Aortic smooth muscle cell (primary cell): Measurements from ENCODE around the gene RNF19B. TPM values are rescaled to one million over a fixed set of nuclear protein-coding genes. Genes with fewer than 3 reads are reported as not detected.

Experiments used
- total RNA-seq: library from RNA; depleted of rRNA; stranded (reverse); fragments of >200 nt; gene quantifications from 2 replicates; pipeline ENCODE4 v1.2.3, GENCODE V29; 2014

Gene RNF19B, protein sequence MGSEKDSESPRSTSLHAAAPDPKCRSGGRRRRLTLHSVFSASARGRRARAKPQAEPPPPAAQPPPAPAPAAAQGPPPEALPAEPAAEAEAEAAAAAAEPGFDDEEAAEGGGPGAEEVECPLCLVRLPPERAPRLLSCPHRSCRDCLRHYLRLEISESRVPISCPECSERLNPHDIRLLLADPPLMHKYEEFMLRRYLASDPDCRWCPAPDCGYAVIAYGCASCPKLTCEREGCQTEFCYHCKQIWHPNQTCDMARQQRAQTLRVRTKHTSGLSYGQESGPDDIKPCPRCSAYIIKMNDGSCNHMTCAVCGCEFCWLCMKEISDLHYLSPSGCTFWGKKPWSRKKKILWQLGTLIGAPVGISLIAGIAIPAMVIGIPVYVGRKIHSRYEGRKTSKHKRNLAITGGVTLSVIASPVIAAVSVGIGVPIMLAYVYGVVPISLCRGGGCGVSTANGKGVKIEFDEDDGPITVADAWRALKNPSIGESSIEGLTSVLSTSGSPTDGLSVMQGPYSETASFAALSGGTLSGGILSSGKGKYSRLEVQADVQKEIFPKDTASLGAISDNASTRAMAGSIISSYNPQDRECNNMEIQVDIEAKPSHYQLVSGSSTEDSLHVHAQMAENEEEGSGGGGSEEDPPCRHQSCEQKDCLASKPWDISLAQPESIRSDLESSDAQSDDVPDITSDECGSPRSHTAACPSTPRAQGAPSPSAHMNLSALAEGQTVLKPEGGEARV
- 8.7 and 9.3 TPM in 2 replicates for total RNA-seq

GRCh38 chr1:32964461-32965250 lies at the start of gene RNF19B:
TSS of gene RNF19B (minus strand) at chr1:32964809. CDS start at chr1:32964685, 124 bp downstream.

DNA sequence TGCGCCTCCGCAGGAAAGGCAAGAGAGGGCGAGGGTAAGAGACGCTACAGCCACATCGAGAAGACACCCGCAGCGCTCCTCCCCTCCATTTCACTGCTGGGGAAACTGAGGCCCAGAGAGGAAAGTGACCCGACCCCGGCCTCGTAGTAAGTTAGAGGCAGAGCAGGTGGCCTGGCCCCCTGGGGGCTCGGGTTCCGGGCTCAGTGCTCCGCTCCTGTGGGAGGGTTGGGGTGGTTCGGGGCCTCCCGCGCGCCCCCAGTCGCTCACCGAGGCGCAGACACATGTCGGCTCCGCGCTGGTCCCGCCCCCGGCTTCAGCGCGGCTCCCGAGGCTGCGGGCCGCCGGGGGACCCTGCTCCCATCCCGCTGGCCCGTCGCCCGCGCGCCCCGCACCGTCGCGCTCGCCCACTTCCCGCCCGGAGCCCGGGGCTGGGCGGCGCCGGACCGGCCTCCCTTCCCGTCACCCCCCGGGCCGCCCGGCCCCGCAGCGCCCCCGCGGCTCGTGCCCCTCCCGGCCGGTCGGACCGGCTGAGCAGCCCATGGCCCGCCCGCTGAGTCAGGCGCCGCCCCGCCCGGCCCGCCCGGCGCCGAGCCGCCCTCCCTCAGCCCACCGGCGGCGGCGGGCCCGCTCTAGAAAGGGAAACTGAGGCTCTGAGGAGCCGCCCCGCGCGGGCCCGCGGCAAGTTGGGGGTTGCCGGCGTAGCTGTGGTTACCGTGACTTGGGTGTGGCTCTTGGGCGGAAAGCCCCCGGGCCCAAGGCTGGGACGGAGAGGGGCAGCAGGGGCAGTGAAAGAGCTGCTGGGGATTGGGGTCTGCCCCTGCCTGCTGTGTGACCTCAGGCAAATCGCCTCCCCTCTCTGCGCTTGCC lies 63.4 kb downstream of the RNF19B start, which contains the start of gene TMEM54:
TSS of gene TMEM54 (minus strand) at position 434 of the 867 bp plus-strand sequence. CDS start at position 283, 151 bp downstream.

Other genes starting within 250 kb of the RNF19B start
- gene YARS1, start 147.5 kb downstream of the RNF19B start, total RNA-seq, result 80.2 and 86.5 TPM in 2 replicates
- 32.9 and 51.2 TPM in 2 replicates for gene S100PBP, start 147.2 kb downstream of the RNF19B start, total RNA-seq
- 0.87 and 1.2 TPM in 2 replicates for gene FNDC5, start 93.9 kb downstream of the RNF19B start, total RNA-seq
- gene HPCA, start 78.3 kb downstream of the RNF19B start, total RNA-seq, result not detected in 2 replicates
- 13.7 and 20.3 TPM in 2 replicates for gene TMEM54, start 63.4 kb downstream of the RNF19B start, total RNA-seq
- 73.3 and 87.7 TPM in 2 replicates for gene AK2, start 72.1 kb upstream of the RNF19B start, total RNA-seq
- gene AZIN2, start 116.3 kb upstream of the RNF19B start, total RNA-seq, result 3.3 and 4.0 TPM in 2 replicates
- gene TRIM62, start 217.2 kb upstream of the RNF19B start, total RNA-seq, result 2.1 and 3.4 TPM in 2 replicates